Measurements from ENCODE around the gene E2F4. TPM values are rescaled to one million over a fixed set of nuclear protein-coding genes. Genes with fewer than 3 reads are reported as not detected.

E2F4 gene
- total and polyA plus RNA-seq, 8 donors = 32.8 to 304 (median 42.1) TPM

GRCh38 chr16:67157892-67158635, 33.9 kb upstream of the E2F4 start:
- peak in 1 of 2 donors; percentile 76 for DNase-seq

GRCh38 chr16:67158637-67159600, 33.0 kb upstream of the E2F4 start:
- peak; percentile 69 to 78 for DNase-seq
- Histone ChIP-seq H3K36me3 (peaks cover 0 to 7% (median 3%) of the 10 kb centered on the region in 4 donors), H3K4me3 (peak overlapping the region; percentile 74 to 89 (median 82)), H3K27ac (peak overlapping the region; percentile 80 to 97 (median 92)), H3K4me1 (peaks cover 57 to 89% (median 80%) of the 10 kb centered on the region in 4 donors), H3K9me3 (no peaks in the 10 kb centered on the region), H3K27me3 (peaks cover 0 to 36% (median 12%) of the 10 kb centered on the region in 3 donors)
- TF ChIP-seq POLR2A (IDR thresholded peaks at IDR 0.05) (no peak), POLR2AphosphoS5 (IDR thresholded peaks at IDR 0.05) (peak in 1 of 3 donors; percentile 5)
- intact Hi-C loops (cut with DNase I; ENCODE audit: low total_unique reads) = no loop called here
- WGBS, 5 donors = 2 to 5% (median 4%) methylated on average over 26 to 34 of the region's 34 CpGs

More at GRCh38 chr16:67157892-67158635, 33.9 kb upstream of the E2F4 start:
- TF ChIP-seq POLR2AphosphoS5 (IDR thresholded peaks at IDR 0.05) = peak in 1 of 3 donors; percentile 34
- no peak for TF ChIP-seq EP300 (IDR thresholded peaks at IDR 0.05)
- WGBS, 5 donors = 51 to 59% (median 53%) methylated on average over 7 of the region's 7 CpGs
- Histone ChIP-seq H3K36me3 (peaks cover 0 to 8% (median 3%) of the 10 kb centered on the region in 4 donors), H3K27ac (peak overlapping the region; percentile 59 to 92 (median 88)), H3K27me3 (peaks cover 0 to 27% (median 3%) of the 10 kb centered on the region in 3 donors), H3K9me3 (no peaks in the 10 kb centered on the region), H3K4me3 (peak overlapping the region in 1 of 4 donors; percentile 89), H3K4me1 (peaks cover 49 to 81% (median 71%) of the 10 kb centered on the region in 4 donors)
- intact Hi-C loops (cut with DNase I; ENCODE audit: low total_unique reads) = no loop called here

GRCh38 chr16:67161595-67162058, 30.3 kb upstream of the E2F4 start:
- Histone ChIP-seq H3K4me3 (peak overlapping the region in 3 of 4 donors; percentile 74 to 89 (median 76)), H3K36me3 (no peaks in the 10 kb centered on the region), H3K27me3 (peaks cover 0 to 54% (median 25%) of the 10 kb centered on the region in 3 donors), H3K4me1 (peaks cover 57 to 89% (median 79%) of the 10 kb centered on the region in 4 donors), H3K9me3 (no peaks in the 10 kb centered on the region), H3K27ac (peak overlapping the region in 3 of 5 donors; percentile 11 to 92 (median 17))
- DNase-seq = peak in 1 of 2 donors; percentile 21
- intact Hi-C loops (cut with DNase I; ENCODE audit: low total_unique reads) = no loop called here
- TF ChIP-seq CTCF (IDR thresholded peaks at IDR 0.05) = no peak
- TF ChIP-seq EP300 (IDR thresholded peaks at IDR 0.05) = no peak
- WGBS, 5 donors = 47 to 58% (median 54%) methylated on average over 25 of the region's 25 CpGs

GRCh38 chr16:67162506-67163163, 29.3 kb upstream of the E2F4 start:
- intact Hi-C loops (cut with DNase I; ENCODE audit: low total_unique reads) = no loop called here
- Histone ChIP-seq H3K9me3 (no peaks in the 10 kb centered on the region), H3K36me3 (no peaks in the 10 kb centered on the region), H3K4me1 (peaks cover 57 to 84% (median 75%) of the 10 kb centered on the region in 4 donors), H3K27me3 (peaks cover 0 to 64% (median 25%) of the 10 kb centered on the region in 3 donors), H3K27ac (peak overlapping the region in 3 of 5 donors; percentile 73 to 80 (median 76)), H3K4me3 (peak overlapping the region; percentile 30 to 49 (median 36))
- 41 to 61% (median 54%) methylated on average over 21 to 44 of the region's 44 CpGs for WGBS, 5 donors
- peak in 1 of 2 donors; percentile 16 for DNase-seq
- no peak for TF ChIP-seq EP300 (IDR thresholded peaks at IDR 0.05)
- no peak for TF ChIP-seq CTCF (IDR thresholded peaks at IDR 0.05)
- no peak for TF ChIP-seq POLR2A (IDR thresholded peaks at IDR 0.05)
- TF ChIP-seq POLR2AphosphoS5 (IDR thresholded peaks at IDR 0.05) = no peak

Measured in stomach (tissue), 9 donors.